WTC11 (cell line): ENCODE data around the gene FOXP1. TPM values are rescaled to one million over a fixed set of nuclear protein-coding genes. Genes with fewer than 3 reads are reported as not detected.

Experiments
- ATAC-seq: fragments of 200-7000 bp; cut with Tn5 transposase; 2 replicates; pipeline ENCODE4 v1.10.0; 2021; ENCODE audit warnings: mild to moderate bottlenecking, moderate library complexity
- CTCF ChIA-PET: fragments of 300-600 bp; sonication (Branson Sonifier 250); formaldehyde crosslinking; loops from one replicate; lab custom pipeline; 2021; ENCODE audit warnings: antibody characterized with exemption; lab: Charles Lee
- POLR2A ChIA-PET: fragments of 350-600 bp; sonication (Branson Sonifier 250); formaldehyde crosslinking; loops from one replicate; lab custom pipeline; 2021; ENCODE audit warnings: antibody characterized with exemption; lab: Charles Lee
- DNase-seq: peaks from one replicate; pipeline ENCODE4 v3.0.0; 2021; ENCODE audit warnings: low spot score
- H3K27ac Mint-ChIP-seq: 2 replicates; pipeline ENCODE4 v1.8.0; 2021; ENCODE audit warnings: mixed read lengths
- H3K27me3 Mint-ChIP-seq: 2 replicates; pipeline ENCODE4 v1.8.0; 2021; ENCODE audit warnings: low read depth, mild to moderate bottlenecking, moderate library complexity, mixed read lengths
- H3K36me3 Mint-ChIP-seq: 2 replicates; pipeline ENCODE4 v1.8.0; 2021; ENCODE audit warnings: mixed read lengths
- H3K4me1 Mint-ChIP-seq: 2 replicates; pipeline ENCODE4 v1.8.0; 2022; ENCODE audit warnings: mixed read lengths
- H3K4me3 Mint-ChIP-seq: 2 replicates; pipeline ENCODE4 v1.8.0; 2021; ENCODE audit warnings: mild to moderate bottlenecking, moderate library complexity, mixed read lengths
- H3K9me3 Mint-ChIP-seq: 2 replicates; pipeline ENCODE4 v1.8.0; 2021; ENCODE audit warnings: mixed read lengths
- CREB1 ChIP-seq: sonication (generic); formaldehyde crosslinking; IDR thresholded peaks from 2 replicates; pipeline ENCODE4 v1.8.0; 2023; ENCODE audit warnings: mild to moderate bottlenecking, missing genetic modification reagents
- ELF4 ChIP-seq: sonication (generic); formaldehyde crosslinking; IDR thresholded peaks from 2 replicates; pipeline ENCODE4 v1.8.1; 2022; ENCODE audit warnings: low read depth, mild to moderate bottlenecking, moderate library complexity, missing genetic modification reagents
- FOXJ3 ChIP-seq: sonication (generic); formaldehyde crosslinking; IDR thresholded peaks from 2 replicates; pipeline ENCODE4 v1.9.0; 2021; ENCODE audit warnings: missing genetic modification reagents, mild to moderate bottlenecking, borderline replicate concordance
- FOXP1 ChIP-seq: sonication (generic); formaldehyde crosslinking; IDR thresholded peaks from 2 replicates; pipeline ENCODE4 v1.8.0; 2022; ENCODE audit warnings: missing genetic modification reagents, mild to moderate bottlenecking, moderate library complexity, borderline replicate concordance
- HMGA2 ChIP-seq: fragments of 250-450 bp; sonication (Bioruptor Pico); IDR thresholded peaks from 2 replicates; pipeline ENCODE4 v1.4.0; 2021; ENCODE audit warnings: mild to moderate bottlenecking, moderate library complexity
- IRF2 ChIP-seq: sonication (generic); formaldehyde crosslinking; IDR thresholded peaks from 2 replicates; pipeline ENCODE4 v1.8.0; 2022; ENCODE audit warnings: low read depth, missing genetic modification reagents, borderline replicate concordance
- MAX ChIP-seq: sonication (generic); formaldehyde crosslinking; IDR thresholded peaks from 2 replicates; pipeline ENCODE4 v1.8.0; 2022; ENCODE audit warnings: mild to moderate bottlenecking, missing genetic modification reagents
- OVOL2 ChIP-seq: fragments of 250-450 bp; sonication (Bioruptor Pico); IDR thresholded peaks from 2 replicates; pipeline ENCODE4 v1.9.0; 2021; ENCODE audit warnings: mild to moderate bottlenecking, borderline replicate concordance
- RORB ChIP-seq: fragments of 250-450 bp; sonication (Bioruptor Pico); IDR thresholded peaks from 2 replicates; pipeline ENCODE4 v1.9.0; 2021; ENCODE audit warnings: mild to moderate bottlenecking
- SP1 ChIP-seq: sonication (generic); formaldehyde crosslinking; conservative IDR thresholded peaks from 2 replicates; pipeline ENCODE4 v1.8.1; 2022; ENCODE audit warnings: missing genetic modification reagents
- TEAD1 ChIP-seq: sonication (generic); formaldehyde crosslinking; IDR thresholded peaks from 2 replicates; pipeline ENCODE4 v1.8.0; 2022; ENCODE audit warnings: mild to moderate bottlenecking, missing genetic modification reagents
- ZBTB43 ChIP-seq: sonication (generic); formaldehyde crosslinking; IDR thresholded peaks from 2 replicates; pipeline ENCODE4 v1.8.1; 2023; ENCODE audit warnings: mild to moderate bottlenecking, missing genetic modification reagents
- ZMAT4 ChIP-seq: fragments of 250-450 bp; sonication (Bioruptor Pico); IDR thresholded peaks from 2 replicates; pipeline ENCODE4 v1.9.0; 2021; ENCODE audit warnings: mild to moderate bottlenecking
- ZNF138 ChIP-seq: sonication (generic); formaldehyde crosslinking; conservative IDR thresholded peaks from 2 replicates; pipeline ENCODE4 v1.8.1; 2022; ENCODE audit warnings: mild to moderate bottlenecking, moderate library complexity, missing genetic modification reagents
- ZNF416 ChIP-seq: fragments of 250-450 bp; sonication (Bioruptor Pico); IDR thresholded peaks from 2 replicates; pipeline ENCODE4 v1.9.0; 2021; ENCODE audit warnings: mild to moderate bottlenecking, inconsistent platforms
- total RNA-seq: library from RNA; stranded (reverse); gene quantifications from 3 replicates; pipeline ENCODE4 v1.2.3, GENCODE V29; 2021
- TF ChIP-seq, protein P1 (sequence below): fragments of 250-450 bp; sonication (Bioruptor Pico); IDR thresholded peaks from 2 replicates; pipeline ENCODE4 v1.9.0; 2021; ENCODE audit warnings: mild to moderate bottlenecking, borderline replicate concordance
- TF ChIP-seq, protein P2 (sequence below): sonication (generic); formaldehyde crosslinking; IDR thresholded peaks from 2 replicates; pipeline ENCODE4 v1.8.1; 2022; ENCODE audit warnings: low read depth, mild to moderate bottlenecking, moderate library complexity, missing genetic modification reagents, borderline replicate concordance
- TF ChIP-seq, protein P3 (sequence below): fragments of 250-450 bp; sonication (Bioruptor Pico); IDR thresholded peaks from 2 replicates; pipeline ENCODE4 v1.9.0; 2021; ENCODE audit warnings: mild to moderate bottlenecking
- TF ChIP-seq, protein P4 (sequence below): fragments of 250-450 bp; sonication (Bioruptor Pico); IDR thresholded peaks from 2 replicates; pipeline ENCODE4 v1.8.0; 2021; ENCODE audit warnings: mild to moderate bottlenecking

The FOXP1 gene
- total RNA-seq, 1 experiment from 2014 or later: 25.8 TPM

- Mint-ChIP-seq H3K27me3 (no peaks in the 10 kb centered on the region), H3K36me3 (peaks cover 7% of the 10 kb centered on the region), H3K9me3 (no peaks in the 10 kb centered on the region), H3K27ac (peak overlapping the region; percentile 65; the same call in 1 of the 2 replicates), H3K4me1 (peaks cover 50% of the 10 kb centered on the region), H3K4me3 (no peak overlapping the region)
- DNase-seq: no peak
- POLR2A ChIA-PET: no interaction called here
- ATAC-seq: no peak
- CTCF ChIA-PET: no interaction called here
- TF ChIP-seq ZNF416 (CRISPR knock-in tag): no peak
- no peak for TF ChIP-seq IRF2 (CRISPR knock-in tag)
- no peak for TF ChIP-seq MAX (CRISPR knock-in tag)
- no peak for TF ChIP-seq RORB (CRISPR knock-in tag)
- no peak for TF ChIP-seq SP1 (CRISPR knock-in tag)
- no peak for TF ChIP-seq HMGA2 (CRISPR knock-in tag)
- TF ChIP-seq ZNF138: no peak
- TF ChIP-seq ZBTB43 (CRISPR knock-in tag): no peak
- TF ChIP-seq, protein P1, sequence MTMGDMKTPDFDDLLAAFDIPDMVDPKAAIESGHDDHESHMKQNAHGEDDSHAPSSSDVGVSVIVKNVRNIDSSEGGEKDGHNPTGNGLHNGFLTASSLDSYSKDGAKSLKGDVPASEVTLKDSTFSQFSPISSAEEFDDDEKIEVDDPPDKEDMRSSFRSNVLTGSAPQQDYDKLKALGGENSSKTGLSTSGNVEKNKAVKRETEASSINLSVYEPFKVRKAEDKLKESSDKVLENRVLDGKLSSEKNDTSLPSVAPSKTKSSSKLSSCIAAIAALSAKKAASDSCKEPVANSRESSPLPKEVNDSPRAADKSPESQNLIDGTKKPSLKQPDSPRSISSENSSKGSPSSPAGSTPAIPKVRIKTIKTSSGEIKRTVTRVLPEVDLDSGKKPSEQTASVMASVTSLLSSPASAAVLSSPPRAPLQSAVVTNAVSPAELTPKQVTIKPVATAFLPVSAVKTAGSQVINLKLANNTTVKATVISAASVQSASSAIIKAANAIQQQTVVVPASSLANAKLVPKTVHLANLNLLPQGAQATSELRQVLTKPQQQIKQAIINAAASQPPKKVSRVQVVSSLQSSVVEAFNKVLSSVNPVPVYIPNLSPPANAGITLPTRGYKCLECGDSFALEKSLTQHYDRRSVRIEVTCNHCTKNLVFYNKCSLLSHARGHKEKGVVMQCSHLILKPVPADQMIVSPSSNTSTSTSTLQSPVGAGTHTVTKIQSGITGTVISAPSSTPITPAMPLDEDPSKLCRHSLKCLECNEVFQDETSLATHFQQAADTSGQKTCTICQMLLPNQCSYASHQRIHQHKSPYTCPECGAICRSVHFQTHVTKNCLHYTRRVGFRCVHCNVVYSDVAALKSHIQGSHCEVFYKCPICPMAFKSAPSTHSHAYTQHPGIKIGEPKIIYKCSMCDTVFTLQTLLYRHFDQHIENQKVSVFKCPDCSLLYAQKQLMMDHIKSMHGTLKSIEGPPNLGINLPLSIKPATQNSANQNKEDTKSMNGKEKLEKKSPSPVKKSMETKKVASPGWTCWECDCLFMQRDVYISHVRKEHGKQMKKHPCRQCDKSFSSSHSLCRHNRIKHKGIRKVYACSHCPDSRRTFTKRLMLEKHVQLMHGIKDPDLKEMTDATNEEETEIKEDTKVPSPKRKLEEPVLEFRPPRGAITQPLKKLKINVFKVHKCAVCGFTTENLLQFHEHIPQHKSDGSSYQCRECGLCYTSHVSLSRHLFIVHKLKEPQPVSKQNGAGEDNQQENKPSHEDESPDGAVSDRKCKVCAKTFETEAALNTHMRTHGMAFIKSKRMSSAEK (CRISPR knock-in tag): no peak
- TF ChIP-seq, protein P2, sequence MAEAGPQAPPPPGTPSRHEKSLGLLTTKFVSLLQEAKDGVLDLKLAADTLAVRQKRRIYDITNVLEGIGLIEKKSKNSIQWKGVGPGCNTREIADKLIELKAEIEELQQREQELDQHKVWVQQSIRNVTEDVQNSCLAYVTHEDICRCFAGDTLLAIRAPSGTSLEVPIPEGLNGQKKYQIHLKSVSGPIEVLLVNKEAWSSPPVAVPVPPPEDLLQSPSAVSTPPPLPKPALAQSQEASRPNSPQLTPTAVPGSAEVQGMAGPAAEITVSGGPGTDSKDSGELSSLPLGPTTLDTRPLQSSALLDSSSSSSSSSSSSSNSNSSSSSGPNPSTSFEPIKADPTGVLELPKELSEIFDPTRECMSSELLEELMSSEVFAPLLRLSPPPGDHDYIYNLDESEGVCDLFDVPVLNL (CRISPR knock-in tag): no peak
- TF ChIP-seq, protein P3, sequence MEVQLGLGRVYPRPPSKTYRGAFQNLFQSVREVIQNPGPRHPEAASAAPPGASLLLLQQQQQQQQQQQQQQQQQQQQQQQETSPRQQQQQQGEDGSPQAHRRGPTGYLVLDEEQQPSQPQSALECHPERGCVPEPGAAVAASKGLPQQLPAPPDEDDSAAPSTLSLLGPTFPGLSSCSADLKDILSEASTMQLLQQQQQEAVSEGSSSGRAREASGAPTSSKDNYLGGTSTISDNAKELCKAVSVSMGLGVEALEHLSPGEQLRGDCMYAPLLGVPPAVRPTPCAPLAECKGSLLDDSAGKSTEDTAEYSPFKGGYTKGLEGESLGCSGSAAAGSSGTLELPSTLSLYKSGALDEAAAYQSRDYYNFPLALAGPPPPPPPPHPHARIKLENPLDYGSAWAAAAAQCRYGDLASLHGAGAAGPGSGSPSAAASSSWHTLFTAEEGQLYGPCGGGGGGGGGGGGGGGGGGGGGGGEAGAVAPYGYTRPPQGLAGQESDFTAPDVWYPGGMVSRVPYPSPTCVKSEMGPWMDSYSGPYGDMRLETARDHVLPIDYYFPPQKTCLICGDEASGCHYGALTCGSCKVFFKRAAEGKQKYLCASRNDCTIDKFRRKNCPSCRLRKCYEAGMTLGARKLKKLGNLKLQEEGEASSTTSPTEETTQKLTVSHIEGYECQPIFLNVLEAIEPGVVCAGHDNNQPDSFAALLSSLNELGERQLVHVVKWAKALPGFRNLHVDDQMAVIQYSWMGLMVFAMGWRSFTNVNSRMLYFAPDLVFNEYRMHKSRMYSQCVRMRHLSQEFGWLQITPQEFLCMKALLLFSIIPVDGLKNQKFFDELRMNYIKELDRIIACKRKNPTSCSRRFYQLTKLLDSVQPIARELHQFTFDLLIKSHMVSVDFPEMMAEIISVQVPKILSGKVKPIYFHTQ (CRISPR knock-in tag): no peak
- no peak for TF ChIP-seq TEAD1 (CRISPR knock-in tag)
- TF ChIP-seq FOXJ3: no peak
- TF ChIP-seq OVOL2: no peak
- no peak for TF ChIP-seq FOXP1 (CRISPR knock-in tag)
- TF ChIP-seq ELF4 (CRISPR knock-in tag): no peak
- no peak for TF ChIP-seq ZMAT4 (CRISPR knock-in tag)
- no peak for TF ChIP-seq CREB1 (CRISPR knock-in tag)
- TF ChIP-seq, protein P4, sequence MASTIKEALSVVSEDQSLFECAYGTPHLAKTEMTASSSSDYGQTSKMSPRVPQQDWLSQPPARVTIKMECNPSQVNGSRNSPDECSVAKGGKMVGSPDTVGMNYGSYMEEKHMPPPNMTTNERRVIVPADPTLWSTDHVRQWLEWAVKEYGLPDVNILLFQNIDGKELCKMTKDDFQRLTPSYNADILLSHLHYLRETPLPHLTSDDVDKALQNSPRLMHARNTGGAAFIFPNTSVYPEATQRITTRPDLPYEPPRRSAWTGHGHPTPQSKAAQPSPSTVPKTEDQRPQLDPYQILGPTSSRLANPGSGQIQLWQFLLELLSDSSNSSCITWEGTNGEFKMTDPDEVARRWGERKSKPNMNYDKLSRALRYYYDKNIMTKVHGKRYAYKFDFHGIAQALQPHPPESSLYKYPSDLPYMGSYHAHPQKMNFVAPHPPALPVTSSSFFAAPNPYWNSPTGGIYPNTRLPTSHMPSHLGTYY (CRISPR knock-in tag): no peak
These were observed 623.8 kb downstream of the FOXP1 start for GRCh38 chr3:70959506-70960291.
